Spinal cord (tissue), 10 donors: ENCODE measurements around the gene RPL10. TPM values are rescaled to one million over a fixed set of nuclear protein-coding genes. Genes with fewer than 3 reads are reported as not detected.
A peak's percentile ranks its signal among the peaks of the same experiment; 100 is the strongest.

Experiments
- DNase-seq, 6 donors: peaks; one replicate each; pipeline versions ENCODE4 v3.0.0 to v3.0.0-alpha.2; 2013 to 2015; ENCODE audit warnings: low spot score in 6 of 6, low read depth in 4 of 6
- H3K27ac ChIP-seq: one replicate; pipeline ENCODE4 v1.5.1; 2013; ENCODE audit warnings: low read depth, low read length, control low read depth
- H3K27me3 ChIP-seq: one replicate; pipeline ENCODE4 v1.6.1; 2013; ENCODE audit warnings: low read length; ENCODE audit not compliant: control insufficient read depth, insufficient read depth
- H3K36me3 ChIP-seq: one replicate; pipeline ENCODE4 v1.6.1; 2013; ENCODE audit warnings: low read length; ENCODE audit not compliant: control insufficient read depth, insufficient read depth
- H3K4me1 ChIP-seq: one replicate; pipeline ENCODE4 v1.6.1; 2013; ENCODE audit warnings: low read length; ENCODE audit not compliant: control insufficient read depth, insufficient read depth
- H3K4me3 ChIP-seq: one replicate; pipeline ENCODE4 v1.5.1; 2013; ENCODE audit warnings: low read depth, low read length, control low read depth
- H3K9me3 ChIP-seq: one replicate; pipeline ENCODE4 v1.6.1; 2013; ENCODE audit warnings: low read length; ENCODE audit not compliant: control insufficient read depth, insufficient read depth
- WGBS: methylation state at CpG from one replicate; pipeline ENCODE4 v1.1.5; 2013; ENCODE audit warnings: missing lambda C conversion rate; ENCODE audit not compliant: insufficient coverage; 5-methylcytosine and 5-hydroxymethylcytosine counted together
- polyA plus RNA-seq, 2 donors: library from polyadenylated mRNA; unstranded; fragments of 120-200 nt; gene quantifications; one replicate each; pipeline ENCODE4 v1.2.1, GENCODE V29; 2013; ENCODE audit not compliant: insufficient read length in 2 of 2
- total RNA-seq, 2 donors: library from RNA; depleted of rRNA in 1 of 2; stranded (reverse); fragments of 120-200 nt in 1 of 2; fragments of >200 nt in 1 of 2; gene quantifications; one replicate each; pipeline versions ENCODE4 v1.2.3 to v1.2.4, GENCODE V29; 2013 to 2014
- donor health status: healthy.

The RPL10 gene
- total and polyA plus RNA-seq, 4 donors, result 1,775 to 3,365 (median 2,025) TPM

- Histone ChIP-seq H3K36me3 (peaks cover 34% of the 10 kb centered on the region), H3K27me3 (no peaks in the 10 kb centered on the region), H3K27ac (no peak overlapping the region), H3K4me1 (peaks cover 8% of the 10 kb centered on the region), H3K4me3 (no peak overlapping the region), H3K9me3 (no peaks in the 10 kb centered on the region)
- 87% methylated on average over 9 of the region's 10 CpGs for WGBS
- DNase-seq, result no peak
These were observed 22.2 kb downstream of the RPL10 start for GRCh38 chrX:154420402-154420756.

- Histone ChIP-seq H3K4me1 (peaks cover 17% of the 10 kb centered on the region), H3K27ac (no peak overlapping the region), H3K4me3 (no peak overlapping the region), H3K36me3 (peaks cover 16% of the 10 kb centered on the region), H3K27me3 (no peaks in the 10 kb centered on the region), H3K9me3 (peaks cover 2% of the 10 kb centered on the region)
- WGBS, result 92% methylated on average over 10 of the region's 13 CpGs
- DNase-seq, result no peak
These were observed 29.0 kb downstream of the RPL10 start for GRCh38 chrX:154426916-154427770.

- DNase-seq, result peak in 5 of 6 donors; percentile 68 to 97 (median 84)
- 31% methylated on average over 73 of the region's 87 CpGs for WGBS
- peak within 1 kb of the TSS; percentile 2 for H3K27ac ChIP-seq
These were observed 30.3 kb downstream of the RPL10 start, which contains the start of gene ATP6AP1 for GRCh38 chrX:154428176-154429171. Gene ATP6AP1, plus strand, starts transcription at chrX:154428677. Its CDS starts 16 bp downstream, at chrX:154428693.

GRCh38 chrX:154429711-154430110 lies 31.5 kb downstream of the RPL10 start:
- Histone ChIP-seq H3K9me3 (peaks cover 3% of the 10 kb centered on the region), H3K27ac (no peak overlapping the region), H3K4me3 (no peak overlapping the region), H3K4me1 (peaks cover 21% of the 10 kb centered on the region), H3K36me3 (peaks cover 40% of the 10 kb centered on the region), H3K27me3 (no peaks in the 10 kb centered on the region)
- 88% methylated on average over 2 of the region's 2 CpGs for WGBS
- no peak for DNase-seq

More at GRCh38 chrX:154428176-154429171, 30.3 kb downstream of the RPL10 start, which contains the start of gene ATP6AP1:
- H3K27me3 ChIP-seq, result no peaks in the 10 kb centered on the region
- H3K9me3 ChIP-seq, result peaks cover 2% of the 10 kb centered on the region
- H3K4me3 ChIP-seq, result peak within 1 kb of the TSS; percentile 59
- peaks cover 21% of the 10 kb centered on the region for H3K4me1 ChIP-seq
- H3K36me3 ChIP-seq, result peaks cover 27% of the 10 kb centered on the region

GRCh38 chrX:154430479-154430878 lies 32.3 kb downstream of the RPL10 start:
- peaks cover 5% of the 10 kb centered on the region for H3K9me3 ChIP-seq
- DNase-seq, result no peak
- H3K27ac ChIP-seq, result no peak overlapping the region
- peaks cover 47% of the 10 kb centered on the region for H3K36me3 ChIP-seq
- peaks cover 24% of the 10 kb centered on the region for H3K4me1 ChIP-seq
- 79% methylated on average over 6 of the region's 6 CpGs for WGBS
- no peaks in the 10 kb centered on the region for H3K27me3 ChIP-seq
- no peak overlapping the region for H3K4me3 ChIP-seq

- Histone ChIP-seq H3K27me3 (no peaks in the 10 kb centered on the region), H3K4me1 (peaks cover 28% of the 10 kb centered on the region), H3K9me3 (peaks cover 5% of the 10 kb centered on the region), H3K36me3 (peaks cover 52% of the 10 kb centered on the region), H3K4me3 (no peak overlapping the region), H3K27ac (no peak overlapping the region)
- WGBS, result 70% methylated on average over 7 of the region's 7 CpGs
- DNase-seq, result no peak
These were observed 32.7 kb downstream of the RPL10 start for GRCh38 chrX:154430916-154431315.

- Histone ChIP-seq H3K27ac (no peak overlapping the region), H3K36me3 (peaks cover 52% of the 10 kb centered on the region), H3K4me3 (no peak overlapping the region), H3K4me1 (peaks cover 32% of the 10 kb centered on the region), H3K9me3 (peaks cover 5% of the 10 kb centered on the region), H3K27me3 (no peaks in the 10 kb centered on the region)
- 67% methylated on average over 1 of the region's 5 CpGs for WGBS
- no peak for DNase-seq
These were observed 33.2 kb downstream of the RPL10 start for GRCh38 chrX:154431341-154431740.

- Histone ChIP-seq H3K9me3 (peaks cover 5% of the 10 kb centered on the region), H3K27ac (no peak overlapping the region), H3K4me3 (no peak overlapping the region), H3K4me1 (peaks cover 33% of the 10 kb centered on the region), H3K36me3 (peaks cover 52% of the 10 kb centered on the region), H3K27me3 (no peaks in the 10 kb centered on the region)
- WGBS, result 77% methylated on average over 6 of the region's 8 CpGs
- no peak for DNase-seq
These were observed 34.0 kb downstream of the RPL10 start for GRCh38 chrX:154432210-154432609.

GRCh38 chrX:154433605-154434004 lies 35.4 kb downstream of the RPL10 start:
- Histone ChIP-seq H3K4me3 (no peak overlapping the region), H3K9me3 (peaks cover 5% of the 10 kb centered on the region), H3K27ac (no peak overlapping the region), H3K27me3 (no peaks in the 10 kb centered on the region), H3K4me1 (peaks cover 33% of the 10 kb centered on the region), H3K36me3 (peaks cover 56% of the 10 kb centered on the region)
- 73% methylated on average over 7 of the region's 7 CpGs for WGBS
- no peak for DNase-seq
